IMR-90 (cell line): ENCODE results near the gene ASXL2. TPM values are rescaled to one million over a fixed set of nuclear protein-coding genes. Genes with fewer than 3 reads are reported as not detected.

Experiments used
- ATAC-seq: fragments of 200-7000 bp; cut with Tn5 transposase; 2 replicates; pipeline ENCODE4 v1.9.1; 2020; ENCODE audit warnings: low read depth, mild to moderate bottlenecking, moderate library complexity
- BruUV-seq: library from RNA; stranded (reverse); fragments of 400-500 nt; replicated peaks from 2 replicates; lab custom pipeline; 2021; lab: Mats Ljungman, UMichigan
- CTCF ChIA-PET: fragments of 300-600 bp; formaldehyde crosslinking; extraction: SDS; loops from one replicate; lab custom pipeline; 2021; ENCODE audit warnings: antibody characterized with exemption; lab: Yijun Ruan, JAX
- POLR2A ChIA-PET: fragments of 300-600 bp; sonication (Branson Sonifier 250); formaldehyde crosslinking; loops from one replicate; lab custom pipeline; 2022; ENCODE audit warnings: antibody characterized with exemption; ENCODE audit not compliant: unreplicated experiment; lab: Charles Lee
- DNase-seq: peaks from one replicate; pipeline ENCODE4 v3.0.0; 2013
- H2AFZ ChIP-seq: replicated peaks from 2 replicates; pipeline ENCODE3; 2013; ENCODE audit warnings: low read length, mild to moderate bottlenecking; ENCODE audit not compliant: poor library complexity
- H2AK5ac ChIP-seq: 2 replicates; pipeline ENCODE4 v1.6.1; 2013; ENCODE audit warnings: low read depth, low read length, inconsistent platforms
- H2AK9ac ChIP-seq: replicated peaks from 2 replicates; pipeline ENCODE3; 2013; ENCODE audit warnings: mild to moderate bottlenecking, low read depth, low read length, moderate library complexity; ENCODE audit not compliant: poor library complexity
- H2BK120ac ChIP-seq: 2 replicates; pipeline ENCODE4 v1.6.1; 2013; ENCODE audit warnings: low read depth, low read length, inconsistent platforms
- H2BK15ac ChIP-seq: 3 replicates; pipeline ENCODE4 v1.6.1; 2013; ENCODE audit warnings: low read depth, low read length, inconsistent platforms
- H2BK20ac ChIP-seq: 2 replicates; pipeline ENCODE4 v1.6.1; 2013; ENCODE audit warnings: low read depth, mild to moderate bottlenecking, inconsistent platforms, low read length, moderate library complexity
- H2BK5ac ChIP-seq: 2 replicates; pipeline ENCODE4 v1.6.1; 2013; ENCODE audit warnings: mild to moderate bottlenecking, low read depth, low read length, inconsistent platforms; ENCODE audit not compliant: poor library complexity, severe bottlenecking
- H3K14ac ChIP-seq: replicated peaks from 2 replicates; pipeline ENCODE4 v1.6.1; 2013; ENCODE audit warnings: low read depth, low read length, inconsistent platforms
- H3K18ac ChIP-seq: 2 replicates; pipeline ENCODE4 v1.6.1; 2013; ENCODE audit warnings: low read depth, low read length, control low read depth
- H3K23ac ChIP-seq: 2 replicates; pipeline ENCODE4 v1.6.1; 2013; ENCODE audit warnings: low read depth, low read length, inconsistent platforms
- H3K27ac ChIP-seq: 2 replicates; pipeline ENCODE4 v1.5.1; 2013; ENCODE audit warnings: mild to moderate bottlenecking, control low read depth, low read length; ENCODE audit not compliant: insufficient read depth
- H3K27me3 ChIP-seq: 2 replicates; pipeline ENCODE4 v1.6.1; 2013; ENCODE audit warnings: low read length; ENCODE audit not compliant: control insufficient read depth, insufficient read depth
- H3K36me3 ChIP-seq: 2 replicates; pipeline ENCODE4 v1.6.1; 2013; ENCODE audit warnings: low read length, mixed read lengths; ENCODE audit not compliant: control insufficient read depth, insufficient read depth
- H3K4ac ChIP-seq: 2 replicates; pipeline ENCODE4 v1.6.1; 2013; ENCODE audit warnings: low read depth, low read length, inconsistent platforms
- H3K4me1 ChIP-seq: 2 replicates; pipeline ENCODE4 v1.6.1; 2013; ENCODE audit warnings: low read length, mixed read lengths; ENCODE audit not compliant: control insufficient read depth, insufficient read depth
- H3K4me2 ChIP-seq: 2 replicates; pipeline ENCODE4 v1.6.1; 2013; ENCODE audit warnings: low read depth, mild to moderate bottlenecking, control low read depth, low read length, moderate library complexity
- H3K4me3 ChIP-seq: 2 replicates; pipeline ENCODE4 v1.5.1; 2013; ENCODE audit warnings: low read depth, mild to moderate bottlenecking, control low read depth, low read length, moderate library complexity; ENCODE audit not compliant: insufficient read depth
- H3K56ac ChIP-seq: 2 replicates; pipeline ENCODE4 v1.6.1; 2013; ENCODE audit warnings: low read length, inconsistent platforms; ENCODE audit not compliant: insufficient read depth; ENCODE audit errors: extremely low read depth
- H3K79me1 ChIP-seq, 2 experiments: 2 replicates each; pipeline ENCODE4 v1.6.1; 2013; ENCODE audit warnings: low read length in 2 of 2, inconsistent platforms in 1 of 2, low read depth in 1 of 2
- H3K9ac ChIP-seq: 2 replicates; pipeline ENCODE4 v1.6.1; 2013; ENCODE audit warnings: low read depth, low read length, control low read depth
- H3K9me1 ChIP-seq: 2 replicates; pipeline ENCODE4 v1.6.1; 2013; ENCODE audit warnings: low read length, inconsistent platforms; ENCODE audit not compliant: insufficient read depth
- H3K9me3 ChIP-seq: 2 replicates; pipeline ENCODE4 v1.6.1; 2013; ENCODE audit warnings: low read length; ENCODE audit not compliant: control insufficient read depth, insufficient read depth
- H4K20me1 ChIP-seq: 2 replicates; pipeline ENCODE4 v1.6.1; 2013; ENCODE audit warnings: low read length, inconsistent platforms; ENCODE audit not compliant: insufficient read depth
- H4K5ac ChIP-seq: 2 replicates; pipeline ENCODE4 v1.6.1; 2013; ENCODE audit warnings: mild to moderate bottlenecking, low read depth, low read length, control low read depth
- H4K8ac ChIP-seq, 2 experiments: 2 replicates each; pipeline ENCODE4 v1.6.1; 2013; ENCODE audit warnings: low read depth in 2 of 2, low read length in 2 of 2, control low read depth in 1 of 2, inconsistent platforms in 1 of 2
- H4K91ac ChIP-seq: 2 replicates; pipeline ENCODE4 v1.6.1; 2013; ENCODE audit warnings: low read depth, low read length, inconsistent platforms; ENCODE audit not compliant: insufficient read depth
- CHD1 ChIP-seq: IDR thresholded peaks from 2 replicates; pipeline ENCODE4 v1.6.1; 2012; ENCODE audit warnings: low read depth, low read length, improper control_type of control experiment
- ELK1 ChIP-seq: fragments of 150-350 bp; IDR thresholded peaks from 2 replicates; pipeline ENCODE4 v1.6.1; 2016; ENCODE audit warnings: low read depth, mild to moderate bottlenecking, low read length, moderate library complexity, borderline replicate concordance
- FOS ChIP-seq: fragments of 150-350 bp; IDR thresholded peaks from 2 replicates; pipeline ENCODE4 v1.6.1; 2016; ENCODE audit warnings: low read depth, low read length
- MAZ ChIP-seq: IDR thresholded peaks from 2 replicates; pipeline ENCODE4 v1.6.1; 2012; ENCODE audit warnings: low read depth, mild to moderate bottlenecking, low read length, improper control_type of control experiment, moderate library complexity, borderline replicate concordance
- MXI1 ChIP-seq: IDR thresholded peaks from 2 replicates; pipeline ENCODE4 v1.6.1; 2012; ENCODE audit warnings: low read depth, mild to moderate bottlenecking, low read length, moderate library complexity, borderline replicate concordance
- RFX5 ChIP-seq: IDR thresholded peaks from 2 replicates; pipeline ENCODE4 v1.8.0; 2012; ENCODE audit warnings: low read depth, mild to moderate bottlenecking, low read length, moderate library complexity
- USF2 ChIP-seq: fragments of 150-350 bp; IDR thresholded peaks from 2 replicates; pipeline ENCODE4 v1.6.1; 2017; ENCODE audit warnings: mild to moderate bottlenecking, antibody characterized with exemption, low read length, low read depth
- WGBS, 2 experiments: methylation state at CpG; one replicate each; pipeline versions ENCODE4 v1.1.5 to v1.1.7; 2013; ENCODE audit warnings: missing lambda C conversion rate in 2 of 2; ENCODE audit not compliant: insufficient read length in 1 of 2; ENCODE audit errors: extremely low coverage in 2 of 2; 5-methylcytosine and 5-hydroxymethylcytosine counted together
- dilution Hi-C: fragments of 300-500 bp; cut with HindIII; formaldehyde crosslinking; loops from one replicate; pipeline ENCODE4 v1.14.3; 2018; ENCODE audit warnings: low sequenced_read_pairs; ENCODE audit not compliant: unreplicated experiment
- in situ Hi-C: fragments of 300-500 bp; cut with MboI; formaldehyde crosslinking; loops from 3 replicates; pipeline ENCODE4 v1.14.3; 2019; ENCODE audit warnings: low sequenced_read_pairs, inconsistent platforms, mixed read lengths
- intact Hi-C: fragments of 100-400 bp; cut with micrococcal nuclease; formaldehyde crosslinking; loops from 2 replicates; pipeline ENCODE4 v1.10.0; 2022
- polyA plus RNA-seq, 3 experiments: library from polyadenylated mRNA; depleted of rRNA; stranded (reverse); fragments of >200 nt; gene quantifications; 2 replicates each; pipeline ENCODE4 v1.2.3, GENCODE V29; 2012; ENCODE audit warnings: low replicate concordance in 1 of 3
- total RNA-seq: library from RNA; depleted of rRNA; stranded (reverse); fragments of >200 nt; gene quantifications from 2 replicates; pipeline ENCODE4 v1.2.3, GENCODE V29; 2012

Gene ASXL2
- total and polyA plus RNA-seq, 2 of the 4 experiments (the other 2 are of a cell fraction): 5.3 to 8.1 TPM

- WGBS, 2 experiments: 73% methylated on average over 2 of the region's 5 CpGs; no CpG with 5 or more reads in 1 of the 2 experiments
- Histone ChIP-seq H3K27ac (no peak overlapping the region), H3K4me1 (no peaks in the 10 kb centered on the region), H2BK5ac (no peak overlapping the region), H2BK15ac (no peak overlapping the region), H4K20me1 (no peaks in the 10 kb centered on the region), H2AK5ac (no peak overlapping the region), H3K27me3 (peaks cover 6% of the 10 kb centered on the region), H3K56ac (no peak overlapping the region), H4K5ac (no peak overlapping the region), H3K36me3 (no peaks in the 10 kb centered on the region), H2BK20ac (no peak overlapping the region), H3K18ac (no peak overlapping the region), H3K23ac (0 out of 2 replicates have a peak overlapping the region, but pooled peaks have one; percentile 16), H2AK9ac (no peak overlapping the region), H4K8ac (no peak overlapping the region), H4K91ac (no peak overlapping the region), H3K14ac (no peak overlapping the region), H3K9me1 (no peaks in the 10 kb centered on the region), H2AFZ (no peak overlapping the region), H2BK120ac (no peak overlapping the region), H3K9ac (no peak overlapping the region), H3K79me1 (no peaks in the 10 kb centered on the region), H3K4me2 (no peak overlapping the region), H3K4ac (no peak overlapping the region), H3K4me3 (no peak overlapping the region), H3K9me3 (no peaks in the 10 kb centered on the region)
- dilution Hi-C loops: no loop called here
- in situ Hi-C loops: no loop called here
- ChIA-PET CTCF (interaction anchor here (2.4 kb wide), 1 partner anchor 8 kb away, joined by 10 read pairs; no protein-coding TSS in a partner anchor), POLR2A (no interaction called here)
- TF ChIP-seq USF2 (no peak), MXI1 (no peak), CHD1 (no peak), ELK1 (no peak), FOS (no peak), MAZ (no peak), RFX5 (no peak)
- DNase-seq (no peak), ATAC-seq (no peak; the same call in 1 of the 2 replicates)
- no TSS peak for BruUV-seq
- intact Hi-C loops: no loop called here
Observed at GRCh38 chr2:25707927-25708590, 170.2 kb downstream of the ASXL2 start.
